Measurements from ENCODE around the gene ARHGAP35.

DNA sequence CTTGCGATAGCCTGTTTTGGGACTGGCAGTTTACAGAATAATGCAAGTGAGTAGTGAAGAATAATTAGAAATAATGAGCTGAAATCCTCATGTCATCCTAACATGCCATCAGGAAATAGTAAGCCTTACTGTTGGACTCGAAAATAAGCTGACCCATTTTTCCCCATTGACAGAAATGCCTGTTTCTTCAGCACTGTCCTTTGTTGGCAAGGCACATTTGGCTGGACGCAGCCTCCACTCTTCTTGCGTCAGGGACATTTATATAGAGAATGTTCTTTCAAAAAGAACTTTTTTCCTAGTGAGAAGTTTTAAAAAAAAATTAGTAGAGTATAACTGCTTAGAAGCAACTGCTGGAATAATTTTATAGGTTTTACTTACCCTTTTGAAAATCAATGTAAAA, 47.1 kb downstream of the ARHGAP35 start:
- TF ChIP-seq POLR2A (IDR thresholded peaks at IDR 0.05) = no peak
- TF ChIP-seq, protein P1, sequence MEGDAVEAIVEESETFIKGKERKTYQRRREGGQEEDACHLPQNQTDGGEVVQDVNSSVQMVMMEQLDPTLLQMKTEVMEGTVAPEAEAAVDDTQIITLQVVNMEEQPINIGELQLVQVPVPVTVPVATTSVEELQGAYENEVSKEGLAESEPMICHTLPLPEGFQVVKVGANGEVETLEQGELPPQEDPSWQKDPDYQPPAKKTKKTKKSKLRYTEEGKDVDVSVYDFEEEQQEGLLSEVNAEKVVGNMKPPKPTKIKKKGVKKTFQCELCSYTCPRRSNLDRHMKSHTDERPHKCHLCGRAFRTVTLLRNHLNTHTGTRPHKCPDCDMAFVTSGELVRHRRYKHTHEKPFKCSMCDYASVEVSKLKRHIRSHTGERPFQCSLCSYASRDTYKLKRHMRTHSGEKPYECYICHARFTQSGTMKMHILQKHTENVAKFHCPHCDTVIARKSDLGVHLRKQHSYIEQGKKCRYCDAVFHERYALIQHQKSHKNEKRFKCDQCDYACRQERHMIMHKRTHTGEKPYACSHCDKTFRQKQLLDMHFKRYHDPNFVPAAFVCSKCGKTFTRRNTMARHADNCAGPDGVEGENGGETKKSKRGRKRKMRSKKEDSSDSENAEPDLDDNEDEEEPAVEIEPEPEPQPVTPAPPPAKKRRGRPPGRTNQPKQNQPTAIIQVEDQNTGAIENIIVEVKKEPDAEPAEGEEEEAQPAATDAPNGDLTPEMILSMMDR (IDR thresholded peaks at IDR 0.05 in 8 of 11, conservative IDR thresholded peaks at IDR 0.05 in 3 of 11) = no peak
